ENCODE data around the gene PRMT3. TPM values are rescaled to one million over a fixed set of nuclear protein-coding genes. Genes with fewer than 3 reads are reported as not detected.

PRMT3 gene
- total and polyA plus RNA-seq, 2 of the 13 experiments (the other 11 are each of a cell fraction or from before 2014, with no cell fraction given) = 9.1 to 27.7 TPM

GRCh38 chr11:20342347-20343141 lies 45.0 kb upstream of the PRMT3 start:
- BruUV-seq (replicated peaks) = no TSS peak
- Histone ChIP-seq H3K36me3 (replicated peaks in 1 of 2; ENCODE audit: control insufficient read depth in 1 of 2, insufficient read depth in 2 of 2, low read length in 2 of 2) (no peaks in the 10 kb centered on the region), H3K79me2 (ENCODE audit: insufficient read depth, low read length) (no peaks in the 10 kb centered on the region), H3K9me3 (ENCODE audit: low read length) (no peaks in the 10 kb centered on the region), H3K4me3 (replicated peaks in 1 of 3; ENCODE audit: insufficient read depth in 1 of 3, low read depth in 2 of 3, low read length in 3 of 3) (no peak overlapping the region), H3K4me1 (ENCODE audit: insufficient read depth, low read length) (peaks cover 11% of the 10 kb centered on the region), H3K27ac (ENCODE audit: extremely low read length, insufficient read depth, low read length) (no peak overlapping the region), H4K20me1 (ENCODE audit: insufficient read depth, low read length) (no peaks in the 10 kb centered on the region), H3K4me2 (ENCODE audit: low read depth, low read length) (peak overlapping the region; percentile 1; the same call in 1 of the 2 replicates), H2AFZ (ENCODE audit: low read length) (no peak overlapping the region), H3K27me3 (ENCODE audit: control insufficient read depth in 1 of 2, insufficient read depth in 2 of 2, low read length in 2 of 2) (no peaks in the 10 kb centered on the region; a peak in 2 of 5 replicates), H3K9ac (ENCODE audit: insufficient read depth, low read depth, low read length) (no peak overlapping the region)
- FAIRE-seq (no peak), DNase-seq (ENCODE audit: low spot score) (peak; percentile 61), ATAC-seq (peak; percentile 94)
- TF ChIP-seq HNF4A (CRISPR knock-in tag; IDR thresholded peaks at IDR 0.05) (peak; percentile 34; the same call in 1 of the 2 replicates), PATZ1 (CRISPR knock-in tag; IDR thresholded peaks at IDR 0.05) (peak; percentile 38; the same call in 1 of the 2 replicates), HNF4G (IDR thresholded peaks at IDR 0.05; ENCODE audit: borderline replicate concordance, low read depth, low read length) (0 out of 2 replicates have a peak, but pooled peaks have one; percentile 13), HNF4G (CRISPR knock-in tag; IDR thresholded peaks at IDR 0.05; ENCODE audit: borderline replicate concordance, low read depth) (no peak), ZNF597 (CRISPR knock-in tag; IDR thresholded peaks at IDR 0.05) (no peak), DR1 (CRISPR knock-in tag; IDR thresholded peaks at IDR 0.05) (no peak), MYPOP (CRISPR knock-in tag; IDR thresholded peaks at IDR 0.05) (no peak), ZNF281 (CRISPR knock-in tag; IDR thresholded peaks at IDR 0.05; ENCODE audit: borderline replicate concordance) (peak; percentile 88), ZNF292 (CRISPR knock-in tag; IDR thresholded peaks at IDR 0.05; ENCODE audit: borderline replicate concordance, low read depth) (0 out of 2 replicates have a peak, but pooled peaks have one; percentile 49), CENPT (CRISPR knock-in tag; IDR thresholded peaks at IDR 0.05; ENCODE audit: low read depth) (no peak)
- intact Hi-C loops (cut with micrococcal nuclease; ENCODE audit: unreplicated experiment) = no loop called here
- 60% methylated on average over 8 of the region's 26 CpGs for WGBS (ENCODE audit: low lambda C conversion rate)
- CTCF ChIA-PET (ENCODE audit: low intra/inter-chr PET ratio, low total read pairs) = no interaction called here
- in situ Hi-C loops (cut with HindIII; ENCODE audit: extremely low pct_ligation_motif_present, low pct_unique_long_range_greater_than_20kb) = no loop called here
- POLR2A ChIA-PET = no interaction called here
